Cerebellar nuclear complex (tissue), 1 donor: ENCODE results near the gene DUSP18.
"Not testable (repeated sequence)": the region's sequence is repeated elsewhere in the genome, so short reads cannot be mapped to it uniquely, and the experiment has no call there.

ENCODE experiments used
- DNase-seq, 2 experiments: peaks; one replicate each; lab custom pipeline; 2025; lab: John Stamatoyannopoulos, UW

DUSP18 gene

GRCh38 chr22:30667494-30668385 lies at the start of gene DUSP18:
Gene DUSP18, minus strand, starts transcription at chr22:30667875. Its CDS starts 3,872 bp downstream, at chr22:30664003.
- DNase-seq, result peak; percentile 41 to 50

GRCh38 chr22:30714062-30714461 lies 46.4 kb upstream of the DUSP18 start:
- no peak for DNase-seq

- DNase-seq, result no peak
Measured at GRCh38 chr22:30712094-30712493, 44.4 kb upstream of the DUSP18 start.

- DNase-seq, result not testable (repeated sequence)
Measured at GRCh38 chr22:30709980-30710379, 42.3 kb upstream of the DUSP18 start.

GRCh38 chr22:30705710-30706651 lies 38.3 kb upstream of the DUSP18 start:
- DNase-seq, result peak; percentile 61 to 94

- no peak for DNase-seq
Measured at GRCh38 chr22:30704978-30705377, 37.3 kb upstream of the DUSP18 start.

GRCh38 chr22:30702856-30703255 lies 35.2 kb upstream of the DUSP18 start:
- DNase-seq, result no peak

- DNase-seq, result no peak
Measured at GRCh38 chr22:30701872-30702271, 34.2 kb upstream of the DUSP18 start.

GRCh38 chr22:30697975-30698374 lies 30.3 kb upstream of the DUSP18 start:
- no peak for DNase-seq

- no peak for DNase-seq
Measured at GRCh38 chr22:30695871-30696655, 28.4 kb upstream of the DUSP18 start.

- DNase-seq, result no peak
Measured at GRCh38 chr22:30695351-30695851, 27.7 kb upstream of the DUSP18 start.

GRCh38 chr22:30694640-30695350 lies 27.1 kb upstream of the DUSP18 start, which contains the start of gene OSBP2:
Gene OSBP2, plus strand, starts transcription at chr22:30694874. Its CDS starts 36 bp downstream, at chr22:30694910.
- peak in 1 of 2 experiments; percentile 19 for DNase-seq

- DNase-seq, result peak in 1 of 2 experiments; percentile 30
Measured at GRCh38 chr22:30694171-30694639, 26.5 kb upstream of the DUSP18 start.

GRCh38 chr22:30691204-30691603 lies 23.5 kb upstream of the DUSP18 start:
- no peak for DNase-seq

GRCh38 chr22:30689622-30690021 lies 21.9 kb upstream of the DUSP18 start:
- no peak for DNase-seq

- no peak for DNase-seq
Measured at GRCh38 chr22:30687358-30687757, 19.7 kb upstream of the DUSP18 start.

GRCh38 chr22:30685178-30685577 lies 17.5 kb upstream of the DUSP18 start:
- DNase-seq, result no peak

- no peak for DNase-seq
Measured at GRCh38 chr22:30681831-30682230, 14.2 kb upstream of the DUSP18 start.

- DNase-seq, result no peak
Measured at GRCh38 chr22:30680991-30681770, 13.5 kb upstream of the DUSP18 start.
